GM13976 (cell line): ENCODE measurements around the gene PAX5.

ENCODE experiments used
- DNase-seq: peaks from one replicate; pipeline ENCODE4 v3.0.0; 2012; ENCODE audit warnings: low spot score
- CTCF ChIP-seq: IDR thresholded peaks from 2 replicates; pipeline ENCODE4 v1.5.1; 2012; ENCODE audit warnings: borderline replicate concordance, mild to moderate bottlenecking; ENCODE audit not compliant: insufficient read depth; ENCODE audit errors: extremely low read depth, missing control alignments, control extremely low read depth
- in situ Hi-C: fragments of 300-500 bp; cut with MboI; formaldehyde crosslinking; loops from one replicate; pipeline ENCODE4 v1.12.0; 2022; ENCODE audit warnings: low sequenced_read_pairs, mixed read lengths, inconsistent platforms; ENCODE audit not compliant: unreplicated experiment

PAX5 gene

GRCh38 chr9:36940500-36940853 lies 93.6 kb downstream of the PAX5 start:
- in situ Hi-C loops = no loop called here
- no peak for TF ChIP-seq CTCF
- no peak for DNase-seq

GRCh38 chr9:36939655-36940499 lies 94.2 kb downstream of the PAX5 start:
- DNase-seq = no peak
- in situ Hi-C loops = no loop called here
- no peak for TF ChIP-seq CTCF

GRCh38 chr9:36939214-36939613 lies 94.9 kb downstream of the PAX5 start:
- TF ChIP-seq CTCF = no peak
- no peak for DNase-seq
- in situ Hi-C loops = no loop called here

GRCh38 chr9:36938617-36939016 lies 95.5 kb downstream of the PAX5 start:
- no peak for DNase-seq
- in situ Hi-C loops = no loop called here
- TF ChIP-seq CTCF = no peak

GRCh38 chr9:36937951-36938350 lies 96.1 kb downstream of the PAX5 start:
- DNase-seq = no peak
- no peak for TF ChIP-seq CTCF
- in situ Hi-C loops = no loop called here

GRCh38 chr9:36937346-36937745 lies 96.7 kb downstream of the PAX5 start:
- in situ Hi-C loops = no loop called here
- no peak for DNase-seq
- TF ChIP-seq CTCF = no peak

- in situ Hi-C loops = no loop called here
- TF ChIP-seq CTCF = no peak
- DNase-seq = no peak
These were observed 97.6 kb downstream of the PAX5 start for GRCh38 chr9:36936498-36936831.
